HG03108 (cell line): ENCODE data around the gene CACHD1.
"Not testable (repeated sequence)": the region's sequence is repeated elsewhere in the genome, so short reads cannot be mapped to it uniquely, and the experiment has no call there.

Experiments used
- ATAC-seq: cut with Tn5 transposase; IDR thresholded peaks from one replicate; pipeline ENCODE4 v1.9.1; 2021; ENCODE audit warnings: moderate library complexity; ENCODE audit not compliant: unreplicated experiment

CACHD1 gene

DNA sequence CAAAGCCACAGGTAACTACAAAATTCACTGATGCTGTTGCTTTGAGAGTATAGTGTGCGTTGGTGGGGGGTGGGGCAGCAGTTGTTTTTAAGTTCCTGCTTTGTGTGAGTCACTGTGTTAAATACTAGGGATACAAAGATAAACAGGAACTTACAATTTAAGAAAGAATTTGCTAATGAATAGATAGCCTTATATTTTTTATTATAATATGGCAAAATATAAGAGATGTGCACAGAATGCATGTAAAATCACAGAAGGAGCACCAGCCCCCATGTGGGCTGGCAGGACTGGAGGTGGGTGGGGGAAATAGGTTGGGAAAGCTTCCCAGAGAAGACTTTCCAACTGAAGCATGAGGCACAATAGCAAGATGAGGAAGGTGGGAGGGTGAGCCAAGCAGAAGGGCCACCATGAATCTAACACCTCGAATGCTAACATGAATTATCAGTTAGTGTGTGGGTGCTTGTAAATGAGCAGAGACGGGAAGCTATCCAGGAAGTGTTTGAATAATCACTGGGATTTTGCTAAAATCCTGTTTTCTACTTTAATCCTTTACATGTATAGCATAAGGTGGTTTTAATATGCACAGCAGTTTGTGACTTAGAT, 217.9 kb downstream of the CACHD1 start:
- no peak for ATAC-seq

- no peak for ATAC-seq
These were observed 221.7 kb downstream of the CACHD1 start for GRCh38 chr1:64691626-64692025.

DNA sequence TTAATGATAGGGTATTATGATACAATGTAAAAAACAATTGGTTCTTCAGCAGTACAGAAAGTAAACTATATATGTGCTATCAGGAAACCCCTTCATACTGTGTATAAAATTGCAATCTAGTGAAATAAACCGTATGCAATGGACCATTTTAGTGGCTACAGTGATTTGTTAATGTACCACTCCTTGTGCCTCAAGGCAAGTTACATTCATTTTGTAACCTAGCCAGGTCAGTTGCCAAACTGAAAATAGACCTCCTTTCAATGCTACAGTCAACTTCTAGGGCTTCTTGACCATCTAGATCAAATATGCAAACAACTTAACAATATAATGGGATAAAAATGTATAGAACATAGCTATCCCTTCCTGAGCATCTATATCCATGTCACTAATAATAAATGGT, 223.0 kb downstream of the CACHD1 start:
- ATAC-seq, result no peak

GRCh38 chr1:64693406-64693805, 223.5 kb downstream of the CACHD1 start:
- ATAC-seq, result no peak

DNA sequence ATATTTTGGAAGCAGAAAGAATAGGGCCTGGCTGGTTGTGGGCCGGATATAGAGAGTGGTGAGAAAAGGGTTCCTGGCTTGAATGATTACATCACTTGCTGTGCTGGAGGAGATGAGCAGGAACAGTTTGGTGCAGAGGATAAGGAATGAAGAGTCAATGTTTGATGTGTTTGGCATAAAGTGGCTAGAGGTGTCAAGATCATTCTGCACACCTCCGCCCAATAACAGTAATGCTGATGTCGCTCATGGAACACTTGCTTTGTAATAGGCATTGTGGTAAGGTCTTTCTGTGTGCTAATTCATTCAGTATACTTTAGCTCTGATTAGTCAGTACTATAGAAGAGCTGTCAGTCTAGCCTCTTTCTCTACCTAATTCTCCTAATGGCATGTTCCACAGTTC, 226.9 kb downstream of the CACHD1 start:
- ATAC-seq, result no peak

GRCh38 chr1:64699327-64699726, 229.4 kb downstream of the CACHD1 start:
- no peak for ATAC-seq

DNA sequence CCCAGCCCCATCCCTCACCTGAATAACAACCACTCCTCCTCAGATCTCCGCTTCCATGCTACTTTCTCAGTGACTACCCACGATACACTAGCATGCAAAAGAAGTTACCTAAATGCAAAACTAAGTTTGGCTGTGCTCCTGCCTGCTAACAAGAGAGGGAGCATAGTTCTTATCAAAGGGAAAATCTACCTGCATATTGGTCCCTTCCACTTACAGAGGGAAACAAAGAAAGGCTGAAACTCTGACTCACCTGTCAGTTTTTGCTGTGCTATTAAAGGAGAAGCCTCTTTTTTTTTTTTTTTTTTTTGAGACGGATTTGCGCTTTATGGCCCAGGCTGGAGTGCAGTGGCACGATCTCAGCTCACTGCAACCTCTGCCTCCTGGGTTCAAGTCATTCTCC, 231.1 kb downstream of the CACHD1 start:
- ATAC-seq, result no peak

DNA sequence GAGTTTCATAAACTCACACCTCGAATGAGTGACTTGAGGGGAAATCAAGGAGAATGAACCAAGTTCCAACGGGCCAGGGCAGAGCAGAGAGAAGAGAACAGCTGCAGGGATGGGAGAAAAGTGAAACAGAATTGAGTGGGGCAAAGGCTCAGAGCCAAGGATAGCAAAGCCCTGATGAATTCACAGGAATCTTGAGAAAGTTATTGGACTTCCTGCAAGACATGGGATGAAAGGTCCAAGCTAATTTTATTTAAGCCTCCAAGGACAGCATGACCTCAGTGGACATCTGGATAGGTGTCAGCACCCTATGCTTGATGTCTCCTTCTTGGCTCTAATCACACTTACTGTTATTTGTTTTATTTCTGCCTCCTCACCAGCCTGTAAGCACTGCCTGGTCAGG, 232.0 kb downstream of the CACHD1 start:
- no peak for ATAC-seq

- ATAC-seq, result not testable (repeated sequence)
These were observed 232.7 kb downstream of the CACHD1 start for GRCh38 chr1:64702670-64703069.

GRCh38 chr1:64703600-64703999, 233.7 kb downstream of the CACHD1 start:
- no peak for ATAC-seq

- ATAC-seq, result no peak
These were observed 235.7 kb downstream of the CACHD1 start for GRCh38 chr1:64705591-64705990.

DNA sequence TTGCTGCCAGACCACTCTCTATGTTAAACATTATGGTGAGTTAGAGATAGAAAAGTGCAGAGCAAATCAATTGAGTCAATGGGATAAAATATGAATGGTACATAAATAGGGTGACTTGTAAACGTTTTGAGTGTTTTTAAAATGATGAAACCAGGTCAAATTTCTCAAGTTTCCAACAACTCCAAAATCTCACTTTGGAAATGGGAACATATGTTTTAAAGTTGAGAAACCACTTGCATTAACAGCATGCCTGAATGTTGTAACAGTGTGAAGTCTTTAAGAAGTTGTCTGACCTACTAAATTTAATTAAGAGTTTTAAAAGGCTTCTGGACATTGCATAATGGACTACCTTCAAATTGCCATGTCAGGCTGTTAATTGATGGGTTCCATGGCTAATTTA, 241.3 kb downstream of the CACHD1 start:
- ATAC-seq, result no peak

GRCh38 chr1:64712049-64712448, 242.1 kb downstream of the CACHD1 start:
- ATAC-seq, result no peak

DNA sequence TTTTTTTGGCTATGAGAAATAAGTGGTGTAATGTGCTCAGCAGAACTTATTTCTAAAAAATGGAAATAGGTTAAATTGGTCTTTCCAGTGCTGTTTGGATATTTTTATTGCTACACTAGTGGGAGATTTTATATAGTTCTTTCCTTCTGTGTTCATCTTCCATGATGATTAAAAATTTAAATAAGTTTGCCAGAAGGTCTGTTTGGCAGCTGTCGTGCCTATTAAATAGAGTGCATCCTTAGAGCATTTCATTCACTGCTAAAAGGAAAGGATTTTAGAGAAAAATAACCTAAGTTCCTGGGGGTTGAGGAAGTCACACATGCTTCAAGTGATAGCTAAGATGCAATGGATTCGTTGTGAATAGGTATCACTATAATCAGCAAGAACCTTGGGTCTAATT, 245.3 kb downstream of the CACHD1 start:
- ATAC-seq, result no peak

- ATAC-seq, result no peak
These were observed 251.2 kb downstream of the CACHD1 start for GRCh38 chr1:64721135-64721534.

- ATAC-seq, result no peak
These were observed 251.7 kb downstream of the CACHD1 start for GRCh38 chr1:64721576-64722145.

DNA sequence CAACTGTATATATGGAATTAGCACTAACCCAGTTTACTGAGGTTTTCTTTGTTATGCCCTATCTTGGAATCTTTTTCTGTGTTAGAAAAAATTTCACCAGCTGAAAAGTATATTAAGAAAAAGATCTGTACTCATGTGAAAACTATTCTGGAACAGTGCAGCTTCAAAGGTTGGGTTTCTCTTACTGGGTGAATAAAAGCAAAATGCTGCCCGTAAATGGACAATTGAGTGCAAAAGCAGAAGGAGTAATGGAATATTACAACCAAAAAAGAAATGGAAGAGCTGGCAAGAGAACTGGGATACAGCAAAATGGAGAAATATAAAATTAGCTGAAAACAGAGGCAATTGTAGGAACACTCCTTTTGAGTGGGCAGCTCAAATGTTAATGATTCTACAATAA, 257.9 kb downstream of the CACHD1 start:
- ATAC-seq, result no peak

DNA sequence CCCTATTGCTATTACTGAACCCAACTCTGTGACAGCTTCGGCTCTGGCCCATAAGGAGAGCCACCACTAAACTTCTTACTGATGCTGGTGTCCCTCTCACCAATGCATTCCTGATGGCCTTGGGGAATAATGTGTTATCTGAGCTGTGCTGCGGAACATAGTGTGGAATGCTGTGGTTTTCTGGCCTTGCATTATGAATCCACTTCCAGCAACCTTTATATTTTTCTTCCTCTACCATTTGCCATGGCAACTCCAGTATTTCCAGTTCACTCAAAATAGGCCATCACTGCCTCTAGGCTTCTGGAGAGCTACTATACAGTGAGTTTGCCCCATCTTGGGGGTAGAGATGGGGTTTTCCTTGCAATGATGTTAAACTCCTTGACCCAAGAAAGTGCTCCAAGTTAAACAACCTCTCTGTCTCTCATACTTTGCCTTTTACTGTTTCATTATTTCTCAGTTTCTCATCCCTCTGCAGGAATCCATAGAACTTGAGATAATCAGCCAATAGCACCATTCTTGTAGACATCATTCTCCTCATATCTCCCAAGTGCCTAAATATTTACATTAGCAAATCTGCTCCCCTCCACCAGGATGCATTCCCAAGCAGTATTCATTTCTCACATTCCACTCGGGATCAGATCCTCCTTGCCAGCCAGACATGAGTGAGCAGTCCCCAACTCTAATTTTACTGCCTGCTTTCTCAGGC, 263.8 kb downstream of the CACHD1 start:
- ATAC-seq, result no peak

- ATAC-seq, result no peak
These were observed 264.3 kb downstream of the CACHD1 start for GRCh38 chr1:64734287-64734652.

DNA sequence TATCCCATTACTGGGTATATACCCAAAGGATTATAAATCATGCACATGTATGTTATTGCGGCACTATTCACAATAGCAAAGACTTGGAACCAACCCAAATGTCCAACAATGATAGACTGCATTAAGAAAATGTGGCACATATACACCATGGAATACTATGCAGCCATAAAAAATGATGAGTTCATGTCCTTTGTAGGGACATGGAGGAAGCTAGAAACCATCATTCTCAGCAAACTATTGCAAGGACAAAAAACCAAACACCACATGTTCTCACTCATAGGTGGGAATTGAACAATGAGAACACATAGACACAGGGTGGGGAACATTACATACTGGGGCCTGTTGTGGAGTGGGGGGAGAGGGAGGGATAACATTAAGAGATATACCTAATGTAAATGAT, 270.8 kb downstream of the CACHD1 start:
- ATAC-seq, result not testable (repeated sequence)
